Activated effector memory CD4-positive, alpha-beta T cell treated with Interleukin-2 at 50 U/mL for 16 hours (primary cell): ENCODE results near the gene TPCN2.
A peak's percentile ranks its signal among the peaks of the same experiment; 100 is the strongest.

ENCODE experiments used
- DNase-seq: peaks from one replicate; pipeline ENCODE4 v3.0.0-alpha.2; 2020

TPCN2 gene

DNA sequence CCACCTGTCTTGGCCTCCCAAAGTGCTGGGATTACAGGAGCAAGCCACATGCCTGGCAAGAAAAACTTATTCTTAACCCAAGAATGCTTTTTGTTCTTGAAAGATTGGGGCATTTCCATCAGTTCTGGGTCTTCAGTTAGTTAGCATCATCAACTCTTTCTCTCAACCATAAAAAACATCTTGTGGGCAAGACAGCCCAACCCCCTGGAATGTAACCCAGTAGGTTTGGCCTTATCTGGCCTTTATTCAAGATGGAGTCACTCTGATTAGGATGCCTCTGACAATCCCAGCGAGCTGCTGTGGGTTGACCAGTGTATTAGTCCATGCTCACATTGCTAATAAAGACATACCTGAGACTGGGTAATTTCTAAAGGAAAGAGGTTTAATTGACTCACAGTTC lies 9.2 kb upstream of the TPCN2 start:
- no peak for DNase-seq

DNA sequence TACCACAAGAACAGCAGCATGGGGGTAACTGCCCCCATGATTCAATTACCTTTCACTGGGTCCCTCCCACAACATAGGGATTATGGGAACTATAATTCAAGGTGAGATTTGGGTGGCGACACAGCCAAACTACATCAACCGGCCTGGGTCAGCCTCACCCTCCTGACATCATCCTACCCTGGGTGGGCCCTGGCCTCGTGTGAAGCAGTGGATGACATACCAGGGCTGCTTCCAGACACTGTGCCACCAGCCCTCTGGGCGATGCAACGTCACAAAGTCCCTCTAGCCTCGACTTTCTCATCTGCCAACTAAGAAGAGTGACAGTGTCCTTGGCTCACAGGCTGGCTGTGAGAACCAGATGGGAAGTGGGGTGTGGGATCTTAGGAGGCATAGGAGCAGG lies 8.7 kb upstream of the TPCN2 start:
- DNase-seq: no peak

DNA sequence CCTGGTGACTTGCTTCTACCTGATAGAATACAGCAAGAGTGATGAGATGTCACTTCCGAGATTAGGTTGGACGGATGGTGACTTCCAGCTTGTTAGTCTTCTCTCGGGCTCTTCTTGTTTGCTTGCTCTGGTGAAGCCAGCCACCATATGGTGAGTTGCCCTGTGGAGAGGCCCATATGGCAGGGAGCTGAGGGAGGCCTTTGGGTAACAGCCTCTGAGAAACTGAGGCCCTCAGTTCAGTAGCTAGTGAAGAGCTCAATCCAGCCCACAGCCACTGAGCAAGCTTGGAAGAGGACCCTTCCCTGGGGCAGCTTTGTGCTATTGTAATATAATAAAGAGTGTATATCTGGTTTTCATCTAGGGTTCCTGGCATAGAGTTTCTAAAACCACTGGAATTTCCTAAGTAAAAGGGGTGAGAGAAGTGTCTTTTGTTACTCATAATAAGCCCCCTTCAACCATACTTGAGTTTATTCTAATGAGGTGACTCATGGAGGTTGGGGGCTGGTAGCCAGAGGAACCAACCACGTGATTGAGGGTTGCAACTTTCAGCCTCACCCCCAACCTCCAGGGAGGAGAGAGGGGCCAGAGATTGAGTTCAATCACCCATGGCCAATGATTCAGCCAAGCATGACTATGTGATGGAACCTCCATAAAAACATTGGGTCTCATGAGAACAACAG lies 8.0 kb upstream of the TPCN2 start:
- DNase-seq: no peak

DNA sequence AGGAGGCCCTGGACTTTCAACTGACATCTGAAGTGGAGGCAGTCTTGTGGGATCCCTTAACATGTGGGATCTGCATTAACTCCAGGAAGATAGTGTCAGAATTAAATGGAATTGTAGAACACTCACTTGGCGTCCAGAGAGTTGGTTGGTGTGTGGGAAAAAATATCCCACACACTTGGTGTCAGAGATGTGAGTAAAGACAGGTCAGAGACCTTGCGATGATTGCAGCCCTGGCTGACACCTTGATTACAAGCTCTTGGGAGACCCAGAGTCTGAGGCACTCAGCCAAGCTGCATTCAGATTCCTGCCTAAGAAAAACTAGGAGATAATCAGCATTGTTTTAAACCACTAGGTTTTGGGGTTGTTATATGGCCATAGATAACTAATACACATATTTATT lies 7.2 kb upstream of the TPCN2 start:
- no peak for DNase-seq

DNA sequence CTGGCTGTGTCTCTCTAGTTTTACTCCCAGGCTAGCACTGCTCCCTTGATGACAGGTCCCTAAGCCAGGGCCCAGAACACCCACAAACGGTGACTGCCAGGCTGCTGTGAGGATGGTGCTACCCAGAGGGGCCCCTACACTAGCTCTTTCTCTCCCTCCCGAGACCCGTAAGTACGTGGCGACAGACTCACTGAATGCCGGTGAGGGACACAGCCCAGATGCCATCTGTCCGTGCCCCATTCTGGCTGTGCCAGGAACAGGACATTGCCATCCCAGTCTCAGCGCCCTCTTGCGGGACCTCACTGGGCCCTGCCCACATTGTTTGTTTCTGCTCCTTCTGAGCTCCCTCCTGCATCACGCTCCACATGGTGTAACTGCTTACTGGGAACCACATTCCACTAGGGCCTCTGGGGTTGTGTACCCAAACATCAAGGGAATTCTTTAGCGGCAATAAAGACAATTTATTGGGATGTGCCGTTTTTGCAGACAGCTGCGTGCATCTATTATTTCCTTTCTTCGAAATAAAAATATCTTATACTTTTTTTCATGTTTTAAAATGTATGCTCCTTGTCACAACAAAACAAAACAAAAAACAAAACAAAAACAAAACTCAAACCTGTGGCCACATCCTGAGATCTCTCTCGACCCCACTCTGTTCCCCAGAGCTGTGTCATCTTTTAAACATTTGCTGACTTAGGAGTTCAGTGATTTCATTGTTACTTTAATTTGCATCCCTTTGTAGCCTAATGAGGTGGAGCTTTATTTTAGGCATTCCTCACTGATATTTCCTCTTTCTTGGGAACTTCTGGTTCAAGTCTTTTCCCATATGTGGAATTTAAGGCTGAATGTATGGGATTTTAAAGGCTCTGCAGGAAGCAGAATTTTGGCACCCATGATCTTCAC lies 4.4 kb upstream of the TPCN2 start:
- DNase-seq: no peak

DNA sequence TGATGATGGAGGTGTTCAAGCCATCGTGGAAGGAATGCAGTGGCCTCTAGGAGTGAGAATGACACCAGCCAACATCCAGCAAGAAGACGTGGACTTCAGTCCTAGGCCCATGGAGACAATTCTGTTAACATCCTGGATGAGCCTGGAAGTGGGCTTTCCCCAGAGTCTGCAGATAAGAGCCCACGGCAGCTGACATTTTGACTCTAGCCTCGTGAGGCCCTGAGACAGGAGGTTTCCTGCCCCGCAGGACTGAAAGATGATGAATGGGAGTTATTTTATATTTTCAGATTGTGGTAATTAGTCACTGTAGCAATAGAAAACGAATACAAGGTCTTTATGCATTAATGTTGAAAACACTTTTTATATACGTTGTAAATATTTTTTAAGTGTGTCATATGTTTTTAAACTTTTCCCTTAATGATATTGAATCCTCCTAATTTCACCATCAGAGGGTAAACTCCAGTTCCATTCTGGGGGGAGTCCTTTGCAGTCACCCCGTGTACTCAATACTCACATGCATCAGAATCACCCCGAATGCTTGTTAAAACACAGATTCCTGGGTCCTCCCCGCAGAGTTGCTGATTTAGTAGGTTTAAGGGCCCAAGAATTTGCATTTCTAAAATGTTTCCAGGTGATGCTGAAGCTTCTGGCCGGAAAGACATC lies 570 bp upstream of the TPCN2 start:
- no peak for DNase-seq

DNA sequence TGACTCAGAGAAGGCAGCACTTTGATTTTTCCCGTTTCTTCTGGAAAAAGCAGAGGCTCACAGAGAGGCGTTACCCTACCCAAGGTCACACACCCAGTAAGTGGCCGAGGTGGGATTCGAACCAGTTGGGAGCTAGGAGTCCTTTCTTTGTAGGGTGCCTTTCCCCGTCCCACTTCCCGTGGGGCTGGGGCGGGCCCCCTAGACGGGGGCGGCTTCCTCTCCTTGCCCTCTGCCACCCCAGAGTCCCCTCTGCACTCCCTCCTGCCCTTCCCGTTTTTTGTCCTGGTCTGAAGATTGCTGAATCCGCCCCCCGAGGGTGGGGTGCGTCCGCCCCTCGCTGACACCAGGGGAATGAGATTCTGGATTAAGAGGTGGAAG lies 747 bp downstream of the TPCN2 start:
- peak; percentile 3 for DNase-seq

DNA sequence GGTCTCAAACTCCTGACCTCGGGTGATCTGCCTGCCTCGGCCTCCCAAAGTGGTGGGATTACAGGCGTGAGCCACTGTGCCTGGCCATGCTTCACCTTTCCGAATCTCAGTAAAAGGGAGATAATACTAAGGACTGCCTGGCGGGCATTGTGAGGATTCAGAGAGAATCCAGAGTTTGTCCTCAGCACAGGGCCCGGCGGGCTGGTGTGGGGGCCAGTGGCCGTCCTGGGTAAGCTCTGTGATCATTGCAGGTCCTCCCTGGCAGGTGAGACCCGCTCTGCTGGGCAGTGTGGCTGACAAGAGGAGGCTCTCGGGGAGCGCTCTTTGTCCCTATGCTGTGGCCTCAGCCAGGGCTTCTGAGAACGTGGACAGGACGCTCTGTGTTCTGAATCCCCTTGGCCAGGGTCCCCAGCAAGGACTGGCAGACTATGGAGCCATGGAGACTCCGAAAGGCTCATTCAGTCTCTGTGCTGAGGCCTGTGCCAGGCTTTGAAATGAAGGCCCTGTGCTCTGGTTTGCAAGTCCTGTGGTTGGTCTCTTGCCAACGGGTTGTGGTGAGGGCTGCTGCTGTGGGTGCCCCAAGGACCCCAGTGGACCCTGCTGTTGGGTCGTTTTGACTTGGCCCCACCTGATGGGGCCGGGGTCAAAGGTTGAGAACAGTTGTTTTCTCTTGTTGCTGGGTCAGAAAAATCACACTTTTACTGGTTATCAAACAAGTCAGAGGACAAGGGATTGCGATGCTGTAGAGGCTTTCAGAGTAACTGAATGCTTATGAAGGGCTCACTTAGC lies 2.1 kb downstream of the TPCN2 start:
- no peak for DNase-seq

DNA sequence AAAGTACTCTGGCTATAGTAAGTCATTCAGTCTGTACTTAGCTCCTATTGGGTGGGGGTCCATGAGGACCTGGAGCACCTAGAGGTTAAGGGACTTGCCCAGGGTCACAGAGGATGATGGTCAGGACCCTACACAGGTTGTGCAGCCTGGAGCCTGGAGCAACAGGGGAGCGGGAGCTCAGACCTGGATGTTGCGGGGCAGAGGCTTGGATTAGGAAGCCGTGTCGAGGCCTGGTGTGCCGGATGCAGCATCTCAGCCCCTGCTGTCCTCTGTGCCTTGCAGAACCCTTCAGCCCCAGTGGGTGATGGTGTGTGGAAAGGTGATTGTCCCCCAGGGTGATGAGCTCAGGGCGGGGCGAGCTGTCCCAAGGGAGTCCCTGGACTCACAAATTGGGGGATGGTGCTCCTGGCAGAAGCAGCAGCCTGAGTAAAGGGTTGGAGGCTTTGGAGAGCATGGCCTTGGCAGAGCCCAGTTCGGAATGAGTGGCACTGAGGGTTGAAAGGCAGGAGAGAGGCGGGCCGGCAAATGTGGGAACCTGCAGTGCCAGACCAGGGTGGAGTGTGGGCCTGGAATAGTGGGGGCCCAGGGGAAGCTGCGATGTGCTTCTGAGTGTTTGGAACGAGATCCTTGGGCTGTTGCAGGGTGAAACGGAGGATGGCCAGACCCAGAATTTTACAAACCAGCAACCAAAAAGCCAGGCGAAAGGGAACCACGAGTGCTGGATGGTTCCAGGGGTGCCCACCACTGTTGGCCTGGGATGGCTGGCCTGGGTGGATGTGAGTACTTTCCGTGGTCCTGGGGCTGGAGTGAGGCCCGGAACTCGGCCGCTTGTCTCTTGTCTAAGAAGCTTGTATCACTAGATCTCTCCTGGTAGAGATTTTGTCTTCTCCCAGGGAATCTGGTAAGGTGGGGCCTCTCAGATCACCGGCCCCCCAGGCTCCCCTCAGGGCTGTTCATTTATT lies 2.9 kb downstream of the TPCN2 start:
- no peak for DNase-seq

DNA sequence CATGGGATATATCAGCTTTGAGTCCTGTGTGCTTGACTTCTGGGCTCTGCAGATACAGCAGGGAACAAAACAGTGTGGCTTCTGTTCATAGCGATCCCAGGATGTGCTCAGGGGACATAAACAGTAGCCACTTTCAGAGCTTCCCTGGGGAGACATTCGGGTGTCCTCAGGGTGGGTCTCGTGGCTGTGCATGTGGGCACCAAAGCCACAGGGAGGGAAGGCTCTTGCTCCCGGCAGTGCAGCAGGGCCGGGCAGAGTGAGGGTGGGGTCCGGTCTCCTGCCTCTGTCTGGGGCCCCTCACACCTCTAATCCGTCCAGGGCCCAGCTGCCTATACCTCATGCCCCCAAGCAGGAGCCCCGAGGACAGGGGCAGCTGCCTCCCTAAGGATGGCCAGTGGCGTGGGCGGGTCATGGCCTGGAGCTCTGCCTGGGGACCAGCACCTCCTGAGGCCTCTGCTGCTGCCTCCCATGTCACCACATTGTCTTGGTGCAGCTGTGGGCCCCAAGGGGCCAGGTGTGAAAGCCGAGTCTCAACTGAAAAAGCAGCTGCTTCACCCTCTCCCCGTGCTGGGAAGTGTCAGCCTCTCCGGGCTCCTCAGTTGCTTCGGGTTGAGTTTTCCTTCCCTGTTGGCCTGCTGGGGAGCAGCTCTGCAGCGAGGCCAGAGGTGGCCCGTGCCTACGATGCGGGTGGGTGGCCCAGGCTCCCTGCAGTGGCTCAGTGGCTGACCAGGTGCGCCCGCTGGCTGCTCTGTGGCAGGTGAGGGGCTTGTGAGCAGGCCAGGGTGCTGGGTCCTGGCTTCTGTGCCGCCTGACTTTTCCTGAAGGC lies 3.8 kb downstream of the TPCN2 start:
- DNase-seq: no peak

DNA sequence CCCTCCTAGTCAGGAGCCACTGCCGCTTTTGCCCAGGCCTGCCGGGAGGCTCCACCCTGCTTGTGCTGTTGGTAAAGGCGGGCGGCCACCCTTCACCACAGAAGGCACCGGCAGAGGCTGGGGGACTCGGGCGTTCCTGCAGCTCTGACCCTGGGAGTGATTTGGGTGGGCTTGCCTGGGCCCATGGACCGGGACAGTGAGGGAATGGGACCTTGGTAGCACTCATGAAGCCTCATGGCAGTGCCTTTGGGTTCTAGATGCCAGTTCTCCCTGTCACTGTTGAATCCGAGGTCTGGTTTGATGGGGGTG lies 4.4 kb downstream of the TPCN2 start:
- DNase-seq: no peak

DNA sequence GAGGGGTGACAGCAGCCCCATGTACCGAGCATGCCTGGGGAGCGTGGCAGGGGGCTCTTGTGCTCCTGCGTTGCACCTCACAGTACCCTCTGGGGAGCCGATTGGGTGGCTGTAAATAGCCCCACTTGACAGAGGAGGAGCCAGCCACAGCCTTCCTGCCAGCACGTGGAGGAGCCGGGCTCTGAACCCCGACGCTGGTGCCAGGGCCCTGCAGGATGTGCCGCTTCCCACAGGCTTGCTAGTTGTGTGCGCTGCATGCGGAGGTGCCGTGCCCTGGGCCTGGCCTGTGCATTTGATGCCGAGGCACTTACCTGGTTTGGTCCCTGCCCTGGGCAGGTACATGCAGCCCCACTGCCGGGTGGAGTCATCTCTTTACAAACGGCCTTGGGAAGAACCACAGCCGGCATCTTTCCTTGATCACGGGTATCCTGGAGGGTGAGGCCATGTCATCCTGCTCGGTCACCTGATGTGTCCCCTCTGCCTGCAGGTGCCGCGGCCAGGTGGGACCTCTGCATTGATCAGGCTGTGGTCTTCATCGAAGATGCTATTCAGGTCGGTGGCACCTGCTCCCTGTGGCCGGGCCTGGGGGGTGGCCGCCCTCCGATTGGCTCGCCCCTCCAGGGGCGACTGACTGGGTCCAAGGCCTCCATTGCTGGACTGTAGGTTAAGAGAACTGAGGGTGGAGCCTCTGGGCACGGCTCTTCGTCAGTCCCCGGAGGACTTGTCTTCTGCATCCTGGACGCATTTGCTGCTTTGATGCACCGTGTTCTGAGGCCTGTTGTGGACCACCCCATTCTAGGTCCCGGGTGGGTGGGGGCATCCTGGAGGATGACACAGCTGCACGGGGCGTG lies 5.0 kb downstream of the TPCN2 start:
- no peak for DNase-seq

DNA sequence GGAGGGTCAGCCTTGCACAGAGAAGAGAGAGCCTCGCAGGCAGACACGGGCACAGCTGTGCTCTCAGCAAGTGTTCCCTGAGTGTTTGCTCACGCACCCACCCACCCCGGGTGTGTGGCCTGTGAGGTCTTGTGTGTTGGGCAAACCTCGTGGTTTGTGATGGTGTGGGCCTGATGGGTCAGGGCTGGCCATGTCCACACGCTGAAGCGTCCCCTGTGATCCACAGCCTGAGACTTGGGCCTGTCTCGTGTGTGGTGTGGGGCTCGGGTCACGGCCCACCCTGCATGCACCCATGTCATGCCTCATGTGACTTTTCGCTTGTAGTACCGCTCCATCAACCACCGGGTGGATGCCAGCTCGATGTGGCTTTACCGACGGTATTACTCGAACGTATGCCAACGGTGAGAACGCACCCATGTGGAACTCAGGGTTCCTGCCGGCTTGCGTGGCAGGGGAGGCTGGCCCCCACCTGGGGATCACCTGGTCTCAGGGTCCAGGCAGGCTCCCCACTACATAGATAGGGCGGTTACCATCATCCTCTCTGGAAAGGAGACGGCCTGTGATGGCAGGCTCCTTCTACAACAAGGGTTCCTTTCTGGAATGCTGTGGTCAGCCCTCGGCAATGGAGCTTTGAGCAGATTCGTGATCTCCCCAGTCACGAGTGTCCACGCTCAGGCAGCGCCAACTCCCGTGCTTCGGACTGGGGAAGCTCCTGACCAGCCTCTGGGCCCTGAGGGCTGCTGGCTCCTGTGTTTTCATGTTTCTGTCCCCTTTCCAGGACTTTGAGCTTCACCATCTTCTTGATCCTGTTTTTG lies 5.9 kb downstream of the TPCN2 start:
- DNase-seq: no peak

DNA sequence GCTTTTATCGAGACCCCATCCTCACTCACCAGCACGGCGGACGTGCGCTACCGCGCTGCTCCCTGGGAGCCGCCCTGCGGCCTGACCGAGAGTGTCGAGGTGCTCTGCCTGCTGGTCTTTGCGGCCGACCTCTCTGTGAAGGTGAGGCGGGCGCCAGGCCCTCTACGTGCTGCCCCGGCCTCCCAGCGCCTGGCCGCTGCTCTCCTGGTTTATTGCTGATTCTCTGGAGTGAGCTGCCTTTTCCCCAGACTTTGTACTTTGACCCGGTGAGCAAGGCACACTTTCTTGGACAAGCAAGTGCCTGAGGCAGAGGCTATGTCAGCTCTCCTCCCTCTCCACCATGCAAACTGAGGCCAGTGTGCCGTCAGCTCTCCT lies 6.5 kb downstream of the TPCN2 start:
- no peak for DNase-seq

DNA sequence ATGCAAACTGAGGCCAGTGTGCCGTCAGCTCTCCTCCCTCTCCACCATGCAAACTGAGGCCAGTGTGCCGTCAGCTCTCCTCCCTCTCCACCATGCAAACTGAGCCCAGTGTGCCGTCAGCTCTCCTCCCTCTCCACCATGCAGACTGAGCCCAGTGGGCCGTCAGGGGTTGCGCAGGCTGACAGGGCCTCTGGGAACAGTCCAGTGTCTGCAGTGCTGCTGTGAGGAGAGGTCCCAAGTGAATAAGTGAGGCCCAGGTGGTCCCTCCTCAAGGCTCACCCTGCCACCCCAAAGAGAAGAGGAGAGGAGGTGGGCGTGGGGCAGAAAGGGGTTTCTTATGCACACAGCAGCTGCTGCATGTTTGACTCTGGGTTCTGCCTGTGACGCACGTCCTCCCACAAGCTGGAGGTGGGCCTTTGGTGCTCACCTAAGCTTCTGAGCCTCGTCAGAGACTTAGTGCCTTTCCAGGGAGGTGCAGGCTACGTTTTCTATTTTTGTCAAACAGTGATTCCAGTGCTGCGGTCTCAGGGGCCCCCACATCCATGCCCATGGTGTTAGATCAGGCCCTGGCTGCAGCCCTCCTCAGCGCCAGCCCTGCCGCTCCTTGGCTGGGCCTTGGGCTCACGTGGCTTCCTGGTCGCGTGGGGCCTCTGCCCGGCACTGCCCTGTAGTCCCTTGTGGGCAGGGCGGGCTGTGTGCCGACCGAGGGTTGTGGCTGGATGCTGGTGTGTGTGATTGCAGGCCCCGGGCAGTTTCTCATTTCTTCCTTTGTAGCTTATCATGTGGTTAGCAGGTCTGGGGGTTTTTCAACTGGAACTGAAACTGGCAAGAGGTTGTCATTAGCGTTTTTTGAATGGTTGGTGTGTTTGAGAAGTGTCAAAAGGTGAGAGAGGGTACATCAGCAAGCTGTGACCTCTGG lies 7.1 kb downstream of the TPCN2 start:
- no peak for DNase-seq

DNA sequence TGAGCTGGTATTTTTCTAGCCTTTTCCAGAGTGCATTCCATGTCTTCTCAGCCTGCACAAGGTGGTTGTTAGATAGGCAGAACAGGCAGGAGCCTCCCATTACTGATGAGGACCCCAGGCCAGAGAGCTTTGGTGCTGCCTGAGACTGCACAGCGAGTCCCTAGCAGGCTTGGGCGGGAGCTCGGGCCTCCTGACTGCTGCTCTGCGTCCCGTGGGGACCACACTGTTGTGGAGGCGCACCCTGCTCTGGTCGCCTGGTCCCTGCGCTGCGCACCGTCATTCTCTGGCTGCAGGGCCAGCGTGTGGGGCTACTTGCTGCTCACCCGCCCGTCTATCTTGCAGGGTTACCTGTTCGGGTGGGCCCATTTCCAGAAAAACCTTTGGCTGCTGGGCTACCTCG lies 8.5 kb downstream of the TPCN2 start:
- DNase-seq: no peak

DNA sequence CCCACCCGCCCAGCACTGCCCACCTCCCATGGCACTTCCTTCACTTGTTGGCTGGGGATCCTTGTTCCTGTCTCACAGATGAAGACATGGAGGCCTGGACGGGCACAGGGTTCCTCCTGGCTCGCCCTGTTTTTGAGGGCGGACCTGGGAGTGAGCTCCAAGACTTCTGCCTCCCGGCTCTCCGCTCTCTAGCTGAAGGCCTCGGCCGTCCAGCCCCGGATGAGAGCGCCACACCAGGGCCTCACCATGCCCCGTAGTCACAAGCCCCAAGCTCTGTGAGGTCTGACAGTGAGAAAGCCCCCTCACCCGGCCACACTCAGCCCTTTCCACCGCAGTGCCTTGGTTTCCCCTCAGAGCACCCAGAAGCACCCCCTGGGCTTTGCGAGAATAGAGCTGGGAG lies 9.1 kb downstream of the TPCN2 start:
- DNase-seq: no peak
